HepG2 (cell line): ENCODE data around the gene STUM. TPM values are rescaled to one million over a fixed set of nuclear protein-coding genes. Genes with fewer than 3 reads are reported as not detected.

Experiments
- ATAC-seq: fragments of 200-7000 bp; cut with Tn5 transposase; 3 replicates; pipeline ENCODE4 v1.9.1; 2020; ENCODE audit warnings: mild to moderate bottlenecking, moderate library complexity
- BruUV-seq: library from RNA; stranded (reverse); fragments of 400-500 nt; replicated peaks from 2 replicates; lab custom pipeline; 2021; lab: Mats Ljungman, UMichigan
- CTCF ChIA-PET: fragments of 300-600 bp; formaldehyde crosslinking; extraction: SDS; loops from one replicate; lab custom pipeline; 2021; ENCODE audit warnings: low total read pairs, inconsistent platforms, low intra/inter-chr PET ratio; lab: Yijun Ruan, JAX
- POLR2A ChIA-PET: fragments of 350-600 bp; sonication (Branson Sonifier 250); formaldehyde crosslinking; loops from one replicate; lab custom pipeline; 2020; ENCODE audit warnings: antibody characterized with exemption, inconsistent platforms; lab: Yijun Ruan, JAX
- DNase-seq: peaks from one replicate; pipeline ENCODE4 v3.0.0-alpha.2; 2015; ENCODE audit warnings: low spot score
- FAIRE-seq: peaks from 3 replicates; lab custom pipeline; 2011; peaks lifted over from hg19 to GRCh38; lab: Jason Lieb, UNC
- H2AFZ ChIP-seq: one replicate; pipeline ENCODE4 v1.6.1; 2011; ENCODE audit warnings: low read length, inconsistent platforms
- H3K27ac ChIP-seq: fragments of 300-600 bp; 3 replicates; pipeline ENCODE4 v1.8.0; 2011; ENCODE audit warnings: mixed run types, mild to moderate bottlenecking, mixed read lengths, low read length, inconsistent platforms; ENCODE audit not compliant: insufficient read depth; ENCODE audit errors: extremely low read length
- H3K27me3 ChIP-seq, 2 experiments: fragments of 200-600 bp in 1 of 2; 2 replicates in 1 of 2; 3 replicates in 1 of 2; pipeline versions ENCODE4 v1.6.0 to v1.8.0; 2011; ENCODE audit warnings: low read length in 2 of 2, mild to moderate bottlenecking in 2 of 2, moderate library complexity in 2 of 2, inconsistent platforms in 1 of 2; ENCODE audit not compliant: insufficient read depth in 2 of 2, control insufficient read depth in 1 of 2
- H3K36me3 ChIP-seq, 2 experiments: fragments of 200-600 bp in 1 of 2; replicated peaks in 1 of 2; 2 replicates in 1 of 2; 3 replicates in 1 of 2; pipeline versions ENCODE4 v1.5.1 to v1.8.0; 2011; ENCODE audit warnings: low read length in 2 of 2, inconsistent platforms in 1 of 2; ENCODE audit not compliant: insufficient read depth in 2 of 2, control insufficient read depth in 1 of 2
- H3K4me1 ChIP-seq: 2 replicates; pipeline ENCODE4 v1.5.1; 2012; ENCODE audit warnings: low read length, inconsistent platforms; ENCODE audit not compliant: insufficient read depth
- H3K4me2 ChIP-seq: 2 replicates; pipeline ENCODE4 v1.6.0; 2011; ENCODE audit warnings: low read depth, low read length, inconsistent platforms
- H3K4me3 ChIP-seq, 3 experiments: fragments of 200-600 bp in 1 of 3; sonication (generic), shearing (Covaris generic) in 1 of 3; replicated peaks in 1 of 3; 2 replicates each; pipeline ENCODE4 v1.5.1; 2011 to 2016; ENCODE audit warnings: low read length in 3 of 3, inconsistent platforms in 2 of 3, low read depth in 2 of 3, mild to moderate bottlenecking in 2 of 3, control low read depth in 1 of 3, mixed read lengths in 1 of 3; ENCODE audit not compliant: insufficient read depth in 1 of 3
- H3K79me2 ChIP-seq: one replicate; pipeline ENCODE4 v1.6.1; 2011; ENCODE audit warnings: low read length, inconsistent platforms; ENCODE audit not compliant: insufficient read depth
- H3K9ac ChIP-seq: 2 replicates; pipeline ENCODE4 v1.6.0; 2011; ENCODE audit warnings: mild to moderate bottlenecking, low read depth, low read length, inconsistent platforms; ENCODE audit not compliant: insufficient read depth
- H3K9me3 ChIP-seq: 2 replicates; pipeline ENCODE4 v1.5.1; 2012; ENCODE audit warnings: mild to moderate bottlenecking, low read length
- H4K20me1 ChIP-seq: 2 replicates; pipeline ENCODE4 v1.6.0; 2011; ENCODE audit warnings: inconsistent platforms, mild to moderate bottlenecking, low read length, moderate library complexity; ENCODE audit not compliant: insufficient read depth
- ATF1 ChIP-seq: IDR thresholded peaks from 2 replicates; pipeline ENCODE4 v1.6.1; 2016; ENCODE audit warnings: mild to moderate bottlenecking, control low read depth
- CHD4 ChIP-seq: fragments of 200-600 bp; sonication (generic); IDR thresholded peaks from 2 replicates; pipeline ENCODE4 v1.7.0; 2017; ENCODE audit warnings: mild to moderate bottlenecking, low read length, borderline replicate concordance
- CREB1 ChIP-seq, 2 experiments: fragments of 450-650 bp in 1 of 2; IDR thresholded peaks; 2 replicates each; pipeline ENCODE4 v1.6.1; 2016 to 2017; ENCODE audit warnings: control low read depth in 1 of 2, mild to moderate bottlenecking in 1 of 2, missing compliant biosample characterization in 1 of 2, missing genetic modification characterization in 1 of 2
- EZH2 ChIP-seq: conservative IDR thresholded peaks from 2 replicates; pipeline ENCODE4 v1.6.1; 2012; ENCODE audit warnings: mild to moderate bottlenecking, low read depth, low read length, moderate library complexity
- GLMP ChIP-seq: sonication (generic); formaldehyde crosslinking; IDR thresholded peaks from 2 replicates; pipeline ENCODE4 v1.9.0; 2021; ENCODE audit warnings: missing genetic modification reagents, mild to moderate bottlenecking, borderline replicate concordance
- HNRNPUL1 ChIP-seq: fragments of 200-400 bp; formaldehyde crosslinking; IDR thresholded peaks from 2 replicates; pipeline ENCODE4 v1.6.1; 2017; ENCODE audit warnings: low read depth, mild to moderate bottlenecking, low read length, moderate library complexity
- RXRA ChIP-seq: sonication (generic); formaldehyde crosslinking; IDR thresholded peaks from 2 replicates; pipeline ENCODE4 v1.5.1; 2020; ENCODE audit warnings: missing genetic modification reagents
- SKI ChIP-seq: fragments of 450-650 bp; IDR thresholded peaks from one replicate; pipeline ENCODE4 v1.6.1; 2018; ENCODE audit warnings: mild to moderate bottlenecking; ENCODE audit not compliant: partially characterized antibody
- SRSF4 ChIP-seq: fragments of 200-400 bp; formaldehyde crosslinking; IDR thresholded peaks from one replicate; pipeline ENCODE4 v1.6.1; 2018; ENCODE audit warnings: mild to moderate bottlenecking, low read depth, low read length, moderate library complexity; ENCODE audit not compliant: poor library complexity, severe bottlenecking
- ZFP91 ChIP-seq: sonication (generic); formaldehyde crosslinking; IDR thresholded peaks from 2 replicates; pipeline ENCODE4 v1.9.0; 2022; ENCODE audit warnings: missing genetic modification reagents, mild to moderate bottlenecking, borderline replicate concordance
- ZNF143 ChIP-seq: sonication (generic); formaldehyde crosslinking; IDR thresholded peaks from 2 replicates; pipeline ENCODE4 v1.4.0; 2020; ENCODE audit warnings: missing genetic modification reagents
- ZNF775 ChIP-seq: sonication (generic); formaldehyde crosslinking; IDR thresholded peaks from 2 replicates; pipeline ENCODE4 v1.4.0; 2020; ENCODE audit warnings: missing genetic modification reagents, mild to moderate bottlenecking, moderate library complexity, borderline replicate concordance
- WGBS: methylation state at CpG from one replicate; pipeline ENCODE4 v1.1.6; 2017; ENCODE audit warnings: low lambda C conversion rate; 5-methylcytosine and 5-hydroxymethylcytosine counted together
- in situ Hi-C: cut with HindIII; loops from 2 replicates; pipeline ENCODE4 v1.10.0; 2017; ENCODE audit warnings: low pct_unique_long_range_greater_than_20kb; ENCODE audit not compliant: extremely low pct_ligation_motif_present
- intact Hi-C: fragments of 100-400 bp; cut with micrococcal nuclease; formaldehyde crosslinking; loops from one replicate; pipeline ENCODE4 v1.10.0; 2022; ENCODE audit not compliant: unreplicated experiment
- polyA plus RNA-seq, 8 experiments: library from polyadenylated mRNA; depleted of rRNA in 3 of 8; stranded (reverse) in 7 of 8; unstranded in 1 of 8; fragments of >200 nt; fragmentation: Illumina TruSeq in 4 of 8; extraction: Trizol in 4 of 8; gene quantifications; 2 replicates each; pipeline versions ENCODE4 v1.2.1 to v1.2.3, GENCODE V29; 2011 to 2016; ENCODE audit warnings: low read depth in 4 of 8, missing spikeins in 1 of 8, mixed read lengths in 1 of 8; ENCODE audit not compliant: insufficient read depth in 1 of 8
- total RNA-seq, 5 experiments: library from RNA; depleted of rRNA; stranded (reverse); fragments of >200 nt; fragmentation: Illumina TruSeq; extraction: Trizol; gene quantifications; 2 replicates each; pipeline ENCODE4 v1.2.3, GENCODE V29; 2016; ENCODE audit warnings: low read depth in 1 of 5

Gene STUM
- total and polyA plus RNA-seq, 2 of the 13 experiments (the other 11 are each of a cell fraction or from before 2014, with no cell fraction given), result not detected

DNA sequence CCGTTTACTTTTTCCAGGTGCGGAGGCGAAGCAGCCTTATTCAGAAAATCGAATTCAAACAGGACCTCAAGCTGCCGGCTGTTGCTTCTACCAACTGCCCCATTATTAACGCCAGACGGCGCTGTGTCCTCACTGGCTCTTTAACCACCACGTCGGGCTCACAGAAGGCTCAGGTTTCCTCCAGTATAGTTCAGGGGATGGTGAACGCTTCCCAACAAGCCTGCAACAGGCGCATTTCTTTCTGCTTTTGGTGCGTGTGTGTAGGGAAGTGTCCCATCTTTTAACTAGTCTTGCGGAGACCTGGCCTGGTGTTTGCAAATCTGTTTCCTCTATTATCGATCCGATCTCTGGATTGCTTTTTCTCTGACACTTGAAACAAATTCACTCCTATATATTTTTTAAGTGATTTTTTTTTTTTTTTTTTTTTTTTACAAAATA, 791 bp upstream of the STUM start (continued):
- TF ChIP-seq ZNF775 (CRISPR knock-in tag) (no peak), HNRNPUL1 (no peak)
- TF ChIP-seq, all 625 proteins: peak for 40

- no TSS peak for BruUV-seq
- ChIA-PET POLR2A (no interaction called here), CTCF (no interaction called here)
- no peak overlapping the region for H3K9ac ChIP-seq
- H3K27me3 ChIP-seq, result peaks cover 7 to 50% of the 10 kb centered on the region in 2 experiments
- intact Hi-C loops, result loop anchor here (10.0 kb wide), 1 partner anchor 125 kb away; no protein-coding TSS in a partner anchor
- no peak overlapping the region for H2AFZ ChIP-seq
- H3K79me2 ChIP-seq, result no peaks in the 10 kb centered on the region
- FAIRE-seq (no peak), ATAC-seq (peak; percentile 23), DNase-seq (no peak)
- peaks cover 23% of the 10 kb centered on the region for H3K4me1 ChIP-seq
- no peaks in the 10 kb centered on the region for H4K20me1 ChIP-seq
- WGBS, result 0% methylated on average over 6 of the region's 73 CpGs
- no peaks in the 10 kb centered on the region for H3K9me3 ChIP-seq
- peak overlapping the region in 1 of 3 experiments; percentile 51; a peak in 1 of 6 replicates for H3K4me3 ChIP-seq
- H3K36me3 ChIP-seq, result no peaks in the 10 kb centered on the region
- in situ Hi-C loops, result loop anchor here (10.0 kb wide), 2 partner anchors 65 to 125 kb away; no protein-coding TSS in a partner anchor
- TF ChIP-seq RXRA, result peak; percentile 9; the same call in 1 of the 2 replicates
- TF ChIP-seq ATF1 (CRISPR knock-in tag), result no peak
- TF ChIP-seq GLMP (CRISPR knock-in tag), result no peak
- TF ChIP-seq ZFP91, result 0 out of 2 replicates have a peak, but pooled peaks have one; percentile 16
- no peak for TF ChIP-seq CHD4
- TF ChIP-seq SKI, result no peak
- peak; percentile 97 for TF ChIP-seq EZH2
- no peak for TF ChIP-seq ZNF143 (CRISPR knock-in tag)
- no peak for TF ChIP-seq SRSF4
- no peak for TF ChIP-seq CREB1 (IDR thresholded peaks at IDR 0.05)
- no peak for TF ChIP-seq CREB1 (CRISPR knock-in tag; IDR thresholded peaks at IDR 0.05)
- peak overlapping the region; percentile 64 for H3K4me2 ChIP-seq
- no peak overlapping the region for H3K27ac ChIP-seq
Observed at GRCh38 chr1:226549094-226549936, 751 bp downstream of the STUM start.
